ENCODE data around the gene DNAH6. TPM values are rescaled to one million over a fixed set of nuclear protein-coding genes. Genes with fewer than 3 reads are reported as not detected.
A peak's percentile ranks its signal among the peaks of the same experiment; 100 is the strongest.

DNAH6 gene
- total RNA-seq, 1 donor from 2014 or later = 1.1 TPM

DNA sequence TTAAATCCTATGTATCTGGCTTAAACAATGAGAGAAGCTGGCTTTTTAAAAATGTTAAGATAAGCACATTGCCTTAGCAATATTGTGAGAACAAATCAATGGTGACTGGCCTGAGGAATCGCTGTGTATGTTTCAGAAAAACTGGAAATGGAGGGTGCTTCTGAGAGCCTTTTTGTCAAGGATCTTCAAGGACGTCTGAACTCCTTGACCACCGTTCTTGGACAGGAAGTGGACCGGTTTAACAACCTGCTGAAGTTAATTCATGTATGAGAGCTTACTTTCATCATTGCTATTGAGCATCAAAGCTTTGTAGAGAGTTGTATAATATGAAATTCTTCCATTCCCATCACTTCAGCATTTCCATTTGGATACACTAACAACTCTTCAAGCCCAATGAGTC, 292.0 kb downstream of the DNAH6 start:
- TF ChIP-seq, protein P1, sequence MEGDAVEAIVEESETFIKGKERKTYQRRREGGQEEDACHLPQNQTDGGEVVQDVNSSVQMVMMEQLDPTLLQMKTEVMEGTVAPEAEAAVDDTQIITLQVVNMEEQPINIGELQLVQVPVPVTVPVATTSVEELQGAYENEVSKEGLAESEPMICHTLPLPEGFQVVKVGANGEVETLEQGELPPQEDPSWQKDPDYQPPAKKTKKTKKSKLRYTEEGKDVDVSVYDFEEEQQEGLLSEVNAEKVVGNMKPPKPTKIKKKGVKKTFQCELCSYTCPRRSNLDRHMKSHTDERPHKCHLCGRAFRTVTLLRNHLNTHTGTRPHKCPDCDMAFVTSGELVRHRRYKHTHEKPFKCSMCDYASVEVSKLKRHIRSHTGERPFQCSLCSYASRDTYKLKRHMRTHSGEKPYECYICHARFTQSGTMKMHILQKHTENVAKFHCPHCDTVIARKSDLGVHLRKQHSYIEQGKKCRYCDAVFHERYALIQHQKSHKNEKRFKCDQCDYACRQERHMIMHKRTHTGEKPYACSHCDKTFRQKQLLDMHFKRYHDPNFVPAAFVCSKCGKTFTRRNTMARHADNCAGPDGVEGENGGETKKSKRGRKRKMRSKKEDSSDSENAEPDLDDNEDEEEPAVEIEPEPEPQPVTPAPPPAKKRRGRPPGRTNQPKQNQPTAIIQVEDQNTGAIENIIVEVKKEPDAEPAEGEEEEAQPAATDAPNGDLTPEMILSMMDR (IDR thresholded peaks at IDR 0.05) = no peak
- Histone ChIP-seq H3K27me3 (no peaks in the 10 kb centered on the region), H3K36me3 (no peaks in the 10 kb centered on the region), H3K4me3 (no peak overlapping the region), H3K4me1 (peaks cover 5% of the 10 kb centered on the region), H3K9me3 (no peaks in the 10 kb centered on the region), H3K27ac (no peak overlapping the region)
- intact Hi-C loops (cut with DNase I) = no loop called here
- ATAC-seq = peak; percentile 72
- no peak for DNase-seq

DNA sequence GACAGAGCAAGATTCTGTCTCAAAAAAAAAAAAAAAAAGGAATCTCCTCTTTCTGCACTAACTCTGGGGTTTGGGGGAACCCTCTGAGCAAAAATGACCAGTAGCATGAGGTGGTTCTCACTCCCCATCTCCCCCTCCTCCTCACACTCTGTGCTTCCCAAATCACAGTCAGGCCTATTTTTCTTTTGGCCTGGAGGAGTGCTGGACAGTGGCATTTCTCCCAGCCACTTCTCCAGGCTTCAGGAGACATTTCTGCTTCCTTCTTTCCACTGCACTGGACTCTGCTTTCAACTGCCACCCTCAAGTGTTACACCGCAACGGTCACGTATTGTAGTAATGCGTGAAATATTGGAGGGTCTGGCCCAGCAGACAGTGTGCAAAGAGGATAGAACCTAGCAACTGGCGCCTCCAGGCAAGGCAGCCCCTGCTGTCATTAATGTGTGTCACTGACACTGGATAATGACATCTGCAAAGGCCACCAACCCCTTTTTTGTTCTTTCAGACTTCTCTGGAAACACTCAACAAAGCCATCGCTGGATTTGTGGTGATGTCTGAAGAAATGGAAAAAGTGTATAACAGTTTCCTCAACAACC, 295.6 kb downstream of the DNAH6 start:
- DNase-seq (no peak), ATAC-seq (no peak)
- Histone ChIP-seq H3K4me3 (no peak overlapping the region), H3K27me3 (no peaks in the 10 kb centered on the region), H3K27ac (no peak overlapping the region), H3K9me3 (no peaks in the 10 kb centered on the region), H3K36me3 (no peaks in the 10 kb centered on the region), H3K4me1 (peaks cover 5% of the 10 kb centered on the region)
- TF ChIP-seq, protein P1 (IDR thresholded peaks at IDR 0.05) = no peak
- intact Hi-C loops (cut with DNase I) = no loop called here

- H3K9me3 ChIP-seq = no peaks in the 10 kb centered on the region
- H3K4me3 ChIP-seq = no peak overlapping the region
- H3K27me3 ChIP-seq = no peaks in the 10 kb centered on the region
- H3K4me1 ChIP-seq = no peaks in the 10 kb centered on the region
- H3K27ac ChIP-seq = no peak overlapping the region
- no peak for DNase-seq
- no peak for ATAC-seq
- no peaks in the 10 kb centered on the region for H3K36me3 ChIP-seq
- TF ChIP-seq, protein P1 (IDR thresholded peaks at IDR 0.05) = no peak
- intact Hi-C loops (cut with DNase I) = no loop called here
Measured at GRCh38 chr2:84815146-84815545, 298.8 kb downstream of the DNAH6 start.

DNA sequence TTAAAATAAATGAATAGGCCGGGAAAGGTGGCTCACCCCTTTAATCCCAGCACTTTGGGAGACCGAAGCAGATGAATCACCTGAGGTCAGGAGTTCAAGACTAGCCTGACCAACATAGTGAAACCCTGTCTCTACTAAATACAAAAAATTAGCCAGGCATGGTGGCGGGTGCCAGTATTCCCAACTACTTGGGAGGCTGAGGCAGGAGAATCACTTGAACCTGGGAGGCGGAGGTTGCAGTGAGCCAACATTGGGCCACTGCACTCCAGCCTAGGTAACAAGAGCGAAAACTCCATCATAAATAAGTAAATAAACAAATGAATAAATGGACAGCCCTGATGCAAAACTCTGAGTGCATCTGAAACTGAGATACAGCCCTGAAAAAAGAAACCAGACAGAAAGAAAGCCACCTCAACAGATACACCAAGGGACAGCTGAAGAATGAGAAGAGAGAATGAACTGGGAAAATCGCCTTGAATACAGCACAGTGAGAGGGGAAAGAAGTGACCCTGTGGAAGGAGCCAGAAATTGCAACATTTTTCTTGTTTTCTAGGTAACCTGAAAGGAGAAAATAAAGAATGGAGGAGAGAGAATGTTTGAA, 300.2 kb downstream of the DNAH6 start:
- no peaks in the 10 kb centered on the region for H3K27me3 ChIP-seq
- H3K36me3 ChIP-seq = no peaks in the 10 kb centered on the region
- DNase-seq (no peak), ATAC-seq (no peak)
- intact Hi-C loops (cut with DNase I) = no loop called here
- H3K9me3 ChIP-seq = no peaks in the 10 kb centered on the region
- TF ChIP-seq, protein P1 (IDR thresholded peaks at IDR 0.05) = no peak
- H3K4me1 ChIP-seq = no peaks in the 10 kb centered on the region
- H3K4me3 ChIP-seq = no peak overlapping the region
- H3K27ac ChIP-seq = no peak overlapping the region

- Histone ChIP-seq H3K4me3 (no peak overlapping the region), H3K9me3 (no peaks in the 10 kb centered on the region), H3K4me1 (no peaks in the 10 kb centered on the region), H3K27me3 (no peaks in the 10 kb centered on the region), H3K27ac (no peak overlapping the region), H3K36me3 (no peaks in the 10 kb centered on the region)
- intact Hi-C loops (cut with DNase I) = no loop called here
- DNase-seq = no peak
- TF ChIP-seq, protein P1 (IDR thresholded peaks at IDR 0.05) = no peak
- no peak for ATAC-seq
Measured at GRCh38 chr2:84817239-84817655, 300.9 kb downstream of the DNAH6 start.
